MCF 10A (cell line): ENCODE measurements around the gene PDE4D. TPM values are rescaled to one million over a fixed set of nuclear protein-coding genes. Genes with fewer than 3 reads are reported as not detected.

ENCODE experiments used
- BruUV-seq: library from RNA; stranded (reverse); fragments of 400-500 nt; replicated peaks from 2 replicates; lab custom pipeline; 2021; lab: Mats Ljungman, UMichigan
- CTCF ChIA-PET: fragments of 300-600 bp; sonication (Branson Sonifier 250); formaldehyde crosslinking; extraction: SDS; loops from one replicate; lab custom pipeline; 2021; ENCODE audit warnings: antibody characterized with exemption, inconsistent platforms; lab: Yijun Ruan, JAX
- POLR2A ChIA-PET: fragments of 300-600, 350-650 bp; sonication (Branson Sonifier 250); formaldehyde crosslinking; extraction: SDS; loops from one replicate; lab custom pipeline; 2020; ENCODE audit warnings: antibody characterized with exemption, inconsistent platforms; lab: Yijun Ruan, JAX
- DNase-seq: peaks from one replicate; pipeline ENCODE4 v3.0.0-alpha.2; 2018; ENCODE audit not compliant: unreplicated experiment
- H3K27ac Mint-ChIP-seq: one replicate; pipeline ENCODE4 v1.8.0; 2022; ENCODE audit warnings: mild to moderate bottlenecking, low read depth, mixed read lengths; ENCODE audit not compliant: unreplicated experiment
- H3K27me3 Mint-ChIP-seq: one replicate; pipeline ENCODE4 v1.8.0; 2022; ENCODE audit warnings: mixed read lengths; ENCODE audit not compliant: insufficient read depth, unreplicated experiment
- H3K36me3 Mint-ChIP-seq: one replicate; pipeline ENCODE4 v1.8.0; 2022; ENCODE audit warnings: mild to moderate bottlenecking, moderate library complexity, mixed read lengths; ENCODE audit not compliant: insufficient read depth, unreplicated experiment
- H3K4me1 Mint-ChIP-seq: one replicate; pipeline ENCODE4 v1.8.0; 2022; ENCODE audit warnings: mixed read lengths; ENCODE audit not compliant: insufficient read depth, unreplicated experiment
- H3K4me3 Mint-ChIP-seq: one replicate; pipeline ENCODE4 v1.8.0; 2022; ENCODE audit warnings: mild to moderate bottlenecking, moderate library complexity, mixed read lengths; ENCODE audit not compliant: unreplicated experiment
- H3K9me3 Mint-ChIP-seq: one replicate; pipeline ENCODE4 v1.8.0; 2022; ENCODE audit warnings: mixed read lengths; ENCODE audit not compliant: unreplicated experiment
- CTCF ChIP-seq: fragments of 200-600 bp; IDR thresholded peaks from one replicate; pipeline ENCODE4 v1.8.0; 2022; ENCODE audit warnings: antibody characterized with exemption, mild to moderate bottlenecking; ENCODE audit not compliant: unreplicated experiment
- intact Hi-C: fragments of 100-400 bp; cut with micrococcal nuclease; formaldehyde crosslinking; loops from 2 replicates; pipeline ENCODE4 v1.14.1; 2022
- total RNA-seq: library from RNA; stranded (reverse); gene quantifications from 2 replicates; pipeline ENCODE4 v1.2.3, GENCODE V29; 2022

PDE4D gene
- total RNA-seq, 1 experiment from 2014 or later, result 85.0 TPM

GRCh38 chr5:59772206-59772605 lies 121.3 kb downstream of the PDE4D start:
- Mint-ChIP-seq H3K4me3 (peak overlapping the region; percentile 98), H3K27ac (peak overlapping the region; percentile 80), H3K4me1 (peaks cover 40% of the 10 kb centered on the region), H3K27me3 (no peaks in the 10 kb centered on the region), H3K36me3 (peaks cover 2% of the 10 kb centered on the region), H3K9me3 (no peaks in the 10 kb centered on the region)
- no peak for TF ChIP-seq CTCF
- intact Hi-C loops, result no loop called here
- ChIA-PET POLR2A (interaction anchor here (0.5 to 12.4 kb wide), 8 partner anchors 11 to 496 kb away, joined by 3 to 437 read pairs (median 4); no protein-coding TSS in a partner anchor), CTCF (interaction anchor here (4.8 kb wide), 1 partner anchor 16 kb away, joined by 37 read pairs; no protein-coding TSS in a partner anchor)
- DNase-seq, result no peak
- BruUV-seq, result no TSS peak

- DNase-seq, result no peak
- ChIA-PET CTCF (interaction anchor here (0.7 to 4.8 kb wide), 7 partner anchors 11 to 1516 kb away, joined by 3 to 37 read pairs (median 4); no protein-coding TSS in a partner anchor), POLR2A (interaction anchor here (0.9 to 12.4 kb wide), 5 partner anchors 12 to 495 kb away, joined by 3 to 437 read pairs (median 97); no protein-coding TSS in a partner anchor)
- Mint-ChIP-seq H3K4me1 (peaks cover 49% of the 10 kb centered on the region), H3K36me3 (no peaks in the 10 kb centered on the region), H3K27ac (peak overlapping the region; percentile 80), H3K4me3 (peak overlapping the region; percentile 98), H3K9me3 (no peaks in the 10 kb centered on the region), H3K27me3 (no peaks in the 10 kb centered on the region)
- intact Hi-C loops, result no loop called here
- BruUV-seq, result no TSS peak
- no peak for TF ChIP-seq CTCF
Measured at GRCh38 chr5:59770953-59771352, 122.6 kb downstream of the PDE4D start.

DNA sequence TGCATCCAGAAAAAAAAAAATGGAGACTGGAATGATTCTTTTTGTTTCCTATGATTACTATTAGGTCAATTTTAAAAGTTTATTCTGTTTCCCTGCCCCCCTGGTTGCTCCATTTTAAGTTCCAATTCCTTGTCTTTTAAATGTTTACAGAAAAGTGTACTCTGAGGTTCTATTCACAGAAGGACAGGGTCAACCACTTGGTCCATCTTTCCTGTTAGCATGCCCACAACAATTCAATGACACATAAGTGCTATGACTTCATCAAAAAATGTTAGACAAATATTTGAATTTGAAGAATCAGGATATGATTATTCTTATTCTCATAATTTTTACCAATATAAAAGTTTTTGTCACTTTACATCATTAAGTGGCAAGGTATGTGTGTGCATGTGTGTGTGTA lies 123.7 kb downstream of the PDE4D start:
- Mint-ChIP-seq H3K36me3 (no peaks in the 10 kb centered on the region), H3K9me3 (no peaks in the 10 kb centered on the region), H3K27me3 (no peaks in the 10 kb centered on the region), H3K4me3 (peak overlapping the region; percentile 98), H3K4me1 (peaks cover 56% of the 10 kb centered on the region), H3K27ac (peak overlapping the region; percentile 98)
- intact Hi-C loops, result no loop called here
- no peak for DNase-seq
- TF ChIP-seq CTCF, result no peak
- CTCF ChIA-PET, result interaction anchor here (0.7 to 4.8 kb wide), 8 partner anchors 8 to 383 kb away, joined by 3 to 37 read pairs (median 4); no protein-coding TSS in a partner anchor
- BruUV-seq, result no TSS peak
- POLR2A ChIA-PET, result interaction anchor here (0.7 to 12.4 kb wide), 8 partner anchors 11 to 922 kb away, joined by 3 to 437 read pairs (median 4); no protein-coding TSS in a partner anchor

GRCh38 chr5:59769041-59769360 lies 124.5 kb downstream of the PDE4D start:
- no peak for DNase-seq
- Mint-ChIP-seq H3K27me3 (no peaks in the 10 kb centered on the region), H3K9me3 (no peaks in the 10 kb centered on the region), H3K4me3 (peak overlapping the region; percentile 98), H3K4me1 (peaks cover 57% of the 10 kb centered on the region), H3K36me3 (no peaks in the 10 kb centered on the region), H3K27ac (peak overlapping the region; percentile 98)
- TSS peak; percentile 71 for BruUV-seq
- ChIA-PET CTCF (interaction anchor here (0.7 to 4.8 kb wide), 7 partner anchors 8 to 1851 kb away, joined by 3 to 37 read pairs (median 4); no protein-coding TSS in a partner anchor), POLR2A (interaction anchor here (0.6 to 12.4 kb wide), 16 partner anchors 10 to 450 kb away, joined by 3 to 437 read pairs (median 4); no protein-coding TSS in a partner anchor)
- intact Hi-C loops, result no loop called here
- TF ChIP-seq CTCF, result no peak
